GM23338 (cell line): Measurements from ENCODE around the gene EXOC3L4. TPM values are rescaled to one million over a fixed set of nuclear protein-coding genes. Genes with fewer than 3 reads are reported as not detected.

Experiments used
- ATAC-seq: fragments of 200-7000 bp; cut with Tn5 transposase; 3 replicates; pipeline ENCODE4 v1.9.1; 2020
- DNase-seq: peaks from one replicate; pipeline ENCODE4 v3.0.0-alpha.2; 2015; ENCODE audit warnings: low spot score
- H2AFZ ChIP-seq: fragments of 200-600 bp; sonication (generic); 2 replicates; pipeline ENCODE4 v1.8.0; 2016; ENCODE audit warnings: antibody characterized with exemption, mild to moderate bottlenecking, moderate library complexity
- H3F3A ChIP-seq: fragments of 200-600 bp; sonication (generic); replicated peaks from 2 replicates; pipeline ENCODE4 v1.8.0; 2017; ENCODE audit warnings: antibody characterized with exemption, mixed run types, low read depth
- H3K27ac ChIP-seq: fragments of 200-600 bp; sonication (generic); 2 replicates; pipeline ENCODE4 v1.6.1; 2016; ENCODE audit warnings: low read depth
- H3K27me3 ChIP-seq: fragments of 200-600 bp; sonication (generic); 2 replicates; pipeline ENCODE4 v1.8.0; 2016; ENCODE audit warnings: mild to moderate bottlenecking, mixed run types, moderate library complexity; ENCODE audit not compliant: insufficient read depth
- H3K36me3 ChIP-seq: fragments of 200-600 bp; sonication (generic); 2 replicates; pipeline ENCODE4 v1.8.0; 2016; ENCODE audit warnings: mild to moderate bottlenecking; ENCODE audit not compliant: insufficient read depth
- H3K4me1 ChIP-seq: fragments of 200-600 bp; sonication (generic); 2 replicates; pipeline ENCODE4 v1.8.0; 2016; ENCODE audit warnings: mild to moderate bottlenecking, moderate library complexity; ENCODE audit not compliant: insufficient read depth
- H3K4me2 ChIP-seq: fragments of 200-600 bp; sonication (generic); 2 replicates; pipeline ENCODE4 v1.7.1; 2017; ENCODE audit warnings: mixed run types
- H3K4me3 ChIP-seq: fragments of 200-600 bp; sonication (generic); 2 replicates; pipeline ENCODE4 v1.6.1; 2016; ENCODE audit warnings: mixed run types
- H3K79me2 ChIP-seq: fragments of 200-600 bp; sonication (generic); replicated peaks from 2 replicates; pipeline ENCODE4 v1.8.0; 2017; ENCODE audit warnings: mild to moderate bottlenecking; ENCODE audit not compliant: insufficient read depth
- H3K9me2 ChIP-seq: fragments of 200-600 bp; sonication (generic); 2 replicates; pipeline ENCODE4 v1.8.0; 2017; ENCODE audit not compliant: insufficient read depth
- H4K20me1 ChIP-seq: fragments of 200-600 bp; sonication (generic); replicated peaks from 2 replicates; pipeline ENCODE4 v1.8.0; 2017; ENCODE audit warnings: mild to moderate bottlenecking; ENCODE audit not compliant: insufficient read depth
- H3K27ac Mint-ChIP-seq: 2 replicates; pipeline ENCODE4 v1.8.0; 2020; ENCODE audit warnings: inconsistent platforms, mild to moderate bottlenecking, moderate library complexity, mixed read lengths
- H3K27me3 Mint-ChIP-seq: 3 replicates; pipeline ENCODE4 v1.8.0; 2022; ENCODE audit warnings: low read depth, mild to moderate bottlenecking, moderate library complexity, mixed read lengths, inconsistent platforms; ENCODE audit not compliant: insufficient read depth, poor library complexity
- H3K36me3 Mint-ChIP-seq: 3 replicates; pipeline ENCODE4 v1.8.0; 2021; ENCODE audit warnings: low read depth, mild to moderate bottlenecking, inconsistent platforms, moderate library complexity, mixed read lengths
- H3K4me1 Mint-ChIP-seq: 3 replicates; pipeline ENCODE4 v1.8.0; 2020; ENCODE audit warnings: mild to moderate bottlenecking, inconsistent platforms, mixed read lengths
- H3K4me3 Mint-ChIP-seq: 3 replicates; pipeline ENCODE4 v1.8.0; 2021; ENCODE audit warnings: moderate library complexity, mild to moderate bottlenecking, inconsistent platforms, mixed read lengths
- H3K9me3 Mint-ChIP-seq: 3 replicates; pipeline ENCODE4 v1.8.0; 2020; ENCODE audit warnings: moderate library complexity, mild to moderate bottlenecking, inconsistent platforms, mixed read lengths
- CTCF ChIP-seq, 2 experiments: fragments of 200-600 bp in 1 of 2; sonication (generic) in 1 of 2; conservative IDR thresholded peaks; 2 replicates each; pipeline versions ENCODE4 v1.5.1 to v1.6.1; 2016 to 2017; ENCODE audit warnings: antibody characterized with exemption in 2 of 2, low read depth in 2 of 2, mild to moderate bottlenecking in 2 of 2, moderate library complexity in 1 of 2
- ETS1 ChIP-seq: IDR thresholded peaks from 2 replicates; pipeline ENCODE4 v1.6.1; 2016; ENCODE audit warnings: antibody characterized with exemption
- EZH2 ChIP-seq: fragments of 200-600 bp; sonication (generic); IDR thresholded peaks from one replicate; pipeline ENCODE4 v1.8.0; 2017; ENCODE audit warnings: antibody characterized with exemption, mild to moderate bottlenecking, low read depth; ENCODE audit not compliant: unreplicated experiment
- JUNB ChIP-seq: IDR thresholded peaks from one replicate; pipeline ENCODE4 v1.6.1; 2016; ENCODE audit warnings: antibody characterized with exemption; ENCODE audit not compliant: unreplicated experiment
- NANOG ChIP-seq: IDR thresholded peaks from 2 replicates; pipeline ENCODE4 v1.6.1; 2016; ENCODE audit warnings: antibody characterized with exemption, borderline replicate concordance
- POLR2AphosphoS5 ChIP-seq: IDR thresholded peaks from 2 replicates; pipeline ENCODE4 v1.6.1; 2016; ENCODE audit warnings: antibody characterized with exemption, low read depth
- REST ChIP-seq: IDR thresholded peaks from one replicate; pipeline ENCODE4 v1.6.1; 2018; ENCODE audit warnings: antibody characterized with exemption; ENCODE audit not compliant: unreplicated experiment
- STAT1 ChIP-seq: IDR thresholded peaks from one replicate; pipeline ENCODE4 v1.6.1; 2016; ENCODE audit warnings: antibody characterized with exemption; ENCODE audit not compliant: unreplicated experiment
- polyA plus RNA-seq: library from polyadenylated mRNA; unstranded; fragments of >200 nt; fragmentation: Nextera tagmentation; extraction: Ambion mirVana; gene quantifications from 2 replicates; pipeline ENCODE4 v1.2.1, GENCODE V29; 2016
- total RNA-seq: library from RNA; depleted of rRNA; stranded (reverse); fragments of >200 nt; shearing (Covaris generic); gene quantifications from 2 replicates; pipeline ENCODE4 v1.2.3, GENCODE V29; 2014

The EXOC3L4 gene
- total and polyA plus RNA-seq, 2 experiments from 2014 or later: not detected

GRCh38 chr14:103074729-103075367 is 19.7 kb upstream of the EXOC3L4 start:
- H3K4me1 Mint-ChIP-seq: no peaks in the 10 kb centered on the region; the same call in 2 of the 3 replicates
- H3K27ac Mint-ChIP-seq: no peak overlapping the region
- TF ChIP-seq EZH2: no peak
- TF ChIP-seq CTCF (conservative IDR thresholded peaks at IDR 0.05; ENCODE audit: low read depth in 2 of 2): no peak
- TF ChIP-seq REST: no peak
- no peak for TF ChIP-seq JUNB
- no peak for TF ChIP-seq STAT1
- TF ChIP-seq ETS1: no peak
- TF ChIP-seq NANOG: no peak
- TF ChIP-seq POLR2AphosphoS5: no peak
- H3K27me3 ChIP-seq: 0 out of 2 replicates have a peak, but pooled peaks cover 5% of the 10 kb centered on the region
- no peaks in the 10 kb centered on the region for H4K20me1 ChIP-seq
- H3K27ac ChIP-seq: no peak overlapping the region
- H3K4me3 Mint-ChIP-seq: peak overlapping the region; percentile 61
- ATAC-seq: peak; percentile 16
- H3K79me2 ChIP-seq: no peaks in the 10 kb centered on the region
- peaks cover 5% of the 10 kb centered on the region for H3K27me3 Mint-ChIP-seq
- peak overlapping the region; percentile 89 for H3K4me2 ChIP-seq
- DNase-seq: peak; percentile 57
- peak overlapping the region; percentile 95; the same call in 1 of the 2 replicates for H2AFZ ChIP-seq
- H3K9me2 ChIP-seq: no peaks in the 10 kb centered on the region
- no peaks in the 10 kb centered on the region for H3F3A ChIP-seq
- no peaks in the 10 kb centered on the region; the same call in 1 of the 2 replicates for H3K4me1 ChIP-seq
- no peaks in the 10 kb centered on the region for H3K9me3 Mint-ChIP-seq
- H3K36me3 ChIP-seq: no peaks in the 10 kb centered on the region
- H3K4me3 ChIP-seq: peak overlapping the region; percentile 84
- no peaks in the 10 kb centered on the region for H3K36me3 Mint-ChIP-seq

- DNase-seq: peak; percentile 92
- no peak overlapping the region for H3K4me3 Mint-ChIP-seq
These were observed 16.1 kb upstream of the EXOC3L4 start for GRCh38 chr14:103078420-103078749.

More at GRCh38 chr14:103078420-103078749, 16.1 kb upstream of the EXOC3L4 start:
- Histone ChIP-seq H4K20me1 (no peaks in the 10 kb centered on the region), H3K4me1 (no peaks in the 10 kb centered on the region; the same call in 1 of the 2 replicates), H3F3A (no peaks in the 10 kb centered on the region), H3K9me2 (peaks cover 11% of the 10 kb centered on the region; the same call in 1 of the 2 replicates), H3K27me3 (peaks cover 19% of the 10 kb centered on the region), H3K27ac (no peak overlapping the region), H3K4me3 (no peak overlapping the region), H3K36me3 (no peaks in the 10 kb centered on the region), H3K79me2 (no peaks in the 10 kb centered on the region), H3K4me2 (no peak overlapping the region), H2AFZ (no peak overlapping the region)
- TF ChIP-seq NANOG: no peak
- peak; percentile 71 to 94 for TF ChIP-seq CTCF (conservative IDR thresholded peaks at IDR 0.05; ENCODE audit: low read depth in 2 of 2)
- TF ChIP-seq POLR2AphosphoS5: no peak
- Mint-ChIP-seq H3K9me3 (no peaks in the 10 kb centered on the region), H3K36me3 (no peaks in the 10 kb centered on the region), H3K27me3 (peaks cover 4% of the 10 kb centered on the region), H3K27ac (no peak overlapping the region), H3K4me1 (no peaks in the 10 kb centered on the region; the same call in 2 of the 3 replicates)
- peak; percentile 78 for ATAC-seq
